SU-DHL-6 (cell line): Measurements from ENCODE around the gene CMPK1.

Source experiments
- H2AFZ ChIP-seq: fragments of 200-600 bp; sonication (generic); 2 replicates; pipeline ENCODE4 v1.6.1; 2014; ENCODE audit warnings: low read depth, mild to moderate bottlenecking, moderate library complexity, mixed read lengths, antibody characterized with exemption, low read length; ENCODE audit not compliant: severe bottlenecking
- H3F3A ChIP-seq: fragments of 200-600 bp; shearing (Covaris generic); 2 replicates; pipeline ENCODE4 v1.6.0; 2016; ENCODE audit warnings: antibody characterized with exemption, mild to moderate bottlenecking; ENCODE audit not compliant: insufficient read depth
- H3K27ac ChIP-seq: fragments of 200-600 bp; sonication (generic); 2 replicates; pipeline ENCODE4 v1.5.1; 2016; ENCODE audit warnings: low read depth, mild to moderate bottlenecking, low read length, moderate library complexity, mixed read lengths
- H3K27me3 ChIP-seq: fragments of 200-600 bp; sonication (generic), shearing (Covaris generic); 2 replicates; pipeline ENCODE4 v1.6.0; 2014; ENCODE audit warnings: mild to moderate bottlenecking, low read length
- H3K36me3 ChIP-seq: fragments of 200-600 bp; sonication (generic); 2 replicates; pipeline ENCODE4 v1.6.1; 2014; ENCODE audit warnings: mild to moderate bottlenecking, low read length, mixed read lengths
- H3K4me2 ChIP-seq: fragments of 300-600, 200-600 bp; shearing (Covaris generic), sonication (generic); 2 replicates; pipeline ENCODE4 v1.6.0; 2014; ENCODE audit warnings: low read length, low read depth, mild to moderate bottlenecking; ENCODE audit not compliant: poor library complexity, severe bottlenecking
- H3K4me3 ChIP-seq: fragments of 200-600 bp; sonication (generic); 2 replicates; pipeline ENCODE4 v1.5.1; 2014; ENCODE audit warnings: antibody characterized with exemption, low read length, mild to moderate bottlenecking, mixed read lengths; ENCODE audit not compliant: insufficient read depth, poor library complexity, severe bottlenecking
- H3K79me2 ChIP-seq: fragments of 200-600 bp; sonication (generic); 2 replicates; pipeline ENCODE4 v1.6.1; 2014; ENCODE audit warnings: mild to moderate bottlenecking, low read length, moderate library complexity; ENCODE audit not compliant: insufficient read depth
- H3K9ac ChIP-seq: fragments of 200-600 bp; sonication (generic); 2 replicates; pipeline ENCODE4 v1.7.0; 2014; ENCODE audit warnings: mild to moderate bottlenecking, low read length
- H3K9me2 ChIP-seq: fragments of 200-600 bp; sonication (generic); replicated peaks from 2 replicates; pipeline ENCODE4 v1.6.1; 2014; ENCODE audit warnings: low read length; ENCODE audit not compliant: insufficient read depth
- H3K9me3 ChIP-seq: fragments of 200-600 bp; sonication (generic); 2 replicates; pipeline ENCODE4 v1.6.1; 2014; ENCODE audit warnings: low read length, mixed read lengths; ENCODE audit not compliant: insufficient read depth
- H4K20me1 ChIP-seq: fragments of 200-600 bp; sonication (generic); 2 replicates; pipeline ENCODE4 v1.6.1; 2014; ENCODE audit warnings: low read depth, mild to moderate bottlenecking, antibody characterized with exemption, low read length, moderate library complexity, mixed read lengths
- EZH2phosphoT487 ChIP-seq: fragments of 200-600 bp; sonication (generic), shearing (Covaris generic); conservative IDR thresholded peaks from 2 replicates; pipeline ENCODE4 v1.6.1; 2018; ENCODE audit warnings: mild to moderate bottlenecking, antibody characterized with exemption, low read length, moderate library complexity, mixed read lengths
- TF ChIP-seq, protein P1 (sequence below): fragments of 200-600 bp; sonication (generic); IDR thresholded peaks from one replicate; pipeline ENCODE4 v1.5.1; 2017; ENCODE audit warnings: antibody characterized with exemption, mild to moderate bottlenecking, low read length, moderate library complexity; ENCODE audit not compliant: insufficient read depth, poor library complexity, severe bottlenecking

CMPK1 gene

DNA sequence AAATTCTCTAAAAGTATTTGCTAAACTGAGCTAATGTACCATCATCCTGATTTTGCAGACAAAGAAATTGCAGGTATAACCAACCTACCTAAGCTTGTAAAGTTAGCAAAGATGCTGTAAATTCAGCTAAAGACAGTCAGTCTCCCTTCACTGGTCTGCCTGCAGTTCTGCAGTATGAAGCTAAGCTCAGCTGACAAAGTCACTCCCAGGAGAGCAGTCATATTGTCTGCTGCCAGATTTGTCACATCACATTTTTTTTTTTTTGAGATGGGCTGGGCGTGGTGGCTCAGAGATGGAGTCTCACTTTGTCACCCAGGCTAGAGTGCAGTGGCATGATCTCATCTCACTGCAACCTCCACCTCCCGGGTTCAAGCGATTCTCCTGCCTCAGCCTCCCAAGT is 8.9 kb upstream of the CMPK1 start:
- H3K27me3 ChIP-seq = no peaks in the 10 kb centered on the region
- no peaks in the 10 kb centered on the region for H3K36me3 ChIP-seq
- H3K4me2 ChIP-seq = no peak overlapping the region
- H3K9me2 ChIP-seq = no peaks in the 10 kb centered on the region
- H3K9ac ChIP-seq = no peak overlapping the region
- H3K4me3 ChIP-seq = no peak overlapping the region
- H3K79me2 ChIP-seq = no peaks in the 10 kb centered on the region
- H3F3A ChIP-seq = no peaks in the 10 kb centered on the region
- no peaks in the 10 kb centered on the region for H4K20me1 ChIP-seq
- H3K9me3 ChIP-seq = no peaks in the 10 kb centered on the region
- no peak overlapping the region for H3K27ac ChIP-seq
- TF ChIP-seq EZH2phosphoT487 = no peak
- TF ChIP-seq, protein P1, sequence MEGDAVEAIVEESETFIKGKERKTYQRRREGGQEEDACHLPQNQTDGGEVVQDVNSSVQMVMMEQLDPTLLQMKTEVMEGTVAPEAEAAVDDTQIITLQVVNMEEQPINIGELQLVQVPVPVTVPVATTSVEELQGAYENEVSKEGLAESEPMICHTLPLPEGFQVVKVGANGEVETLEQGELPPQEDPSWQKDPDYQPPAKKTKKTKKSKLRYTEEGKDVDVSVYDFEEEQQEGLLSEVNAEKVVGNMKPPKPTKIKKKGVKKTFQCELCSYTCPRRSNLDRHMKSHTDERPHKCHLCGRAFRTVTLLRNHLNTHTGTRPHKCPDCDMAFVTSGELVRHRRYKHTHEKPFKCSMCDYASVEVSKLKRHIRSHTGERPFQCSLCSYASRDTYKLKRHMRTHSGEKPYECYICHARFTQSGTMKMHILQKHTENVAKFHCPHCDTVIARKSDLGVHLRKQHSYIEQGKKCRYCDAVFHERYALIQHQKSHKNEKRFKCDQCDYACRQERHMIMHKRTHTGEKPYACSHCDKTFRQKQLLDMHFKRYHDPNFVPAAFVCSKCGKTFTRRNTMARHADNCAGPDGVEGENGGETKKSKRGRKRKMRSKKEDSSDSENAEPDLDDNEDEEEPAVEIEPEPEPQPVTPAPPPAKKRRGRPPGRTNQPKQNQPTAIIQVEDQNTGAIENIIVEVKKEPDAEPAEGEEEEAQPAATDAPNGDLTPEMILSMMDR = no peak
- no peak overlapping the region for H2AFZ ChIP-seq

DNA sequence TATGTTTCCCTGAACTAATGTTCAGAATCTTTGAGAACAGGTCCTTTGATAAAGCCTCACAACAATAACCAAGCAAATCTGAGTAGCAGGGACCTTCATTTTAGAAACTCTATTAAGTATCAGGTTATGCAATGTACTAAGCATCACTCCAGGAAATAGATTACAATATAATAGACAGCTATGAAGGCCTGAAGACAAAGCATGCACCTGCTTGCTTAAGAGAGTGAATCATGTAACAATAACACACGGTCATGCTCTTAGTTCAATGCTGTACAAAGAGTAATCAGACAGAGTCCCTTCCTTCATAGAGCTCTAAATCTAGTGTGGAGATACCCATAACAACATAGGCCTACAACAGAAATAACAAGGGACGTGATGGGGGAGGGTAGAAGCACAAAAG is 8.1 kb upstream of the CMPK1 start:
- TF ChIP-seq EZH2phosphoT487 = no peak
- TF ChIP-seq, protein P1 = no peak
- Histone ChIP-seq H2AFZ (no peak overlapping the region), H3K4me3 (no peak overlapping the region), H3K9me2 (no peaks in the 10 kb centered on the region), H3K9ac (no peak overlapping the region), H3K4me2 (no peak overlapping the region), H3K27me3 (no peaks in the 10 kb centered on the region), H3K36me3 (no peaks in the 10 kb centered on the region), H4K20me1 (no peaks in the 10 kb centered on the region), H3K27ac (no peak overlapping the region), H3K79me2 (no peaks in the 10 kb centered on the region), H3K9me3 (no peaks in the 10 kb centered on the region), H3F3A (no peaks in the 10 kb centered on the region)

DNA sequence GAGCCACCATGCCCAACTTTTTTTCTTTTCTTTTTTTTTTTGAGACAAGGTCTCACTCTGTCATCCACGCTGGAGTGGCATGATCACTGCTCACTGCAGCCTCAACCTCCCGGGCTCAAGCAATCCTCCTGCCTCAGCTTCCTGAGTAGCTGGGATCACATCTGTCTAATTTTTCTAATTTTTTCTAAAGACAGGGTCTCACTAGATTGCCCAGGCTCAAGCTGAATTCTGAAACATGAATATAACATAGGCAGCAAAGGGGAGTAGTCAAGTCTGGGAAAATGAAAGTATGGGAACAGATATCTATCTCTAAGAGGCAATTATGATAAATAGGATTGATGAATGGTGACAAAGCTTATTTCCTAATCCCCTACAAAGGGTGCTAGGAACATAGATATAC is 7.3 kb upstream of the CMPK1 start:
- H3K4me2 ChIP-seq = no peak overlapping the region

More for the DNA sequence above, 7.3 kb upstream of the CMPK1 start:
- Histone ChIP-seq H3F3A (no peaks in the 10 kb centered on the region), H3K4me3 (no peak overlapping the region), H3K79me2 (no peaks in the 10 kb centered on the region), H4K20me1 (no peaks in the 10 kb centered on the region), H3K9ac (no peak overlapping the region), H3K9me2 (no peaks in the 10 kb centered on the region), H3K36me3 (no peaks in the 10 kb centered on the region), H2AFZ (no peak overlapping the region), H3K27ac (no peak overlapping the region), H3K9me3 (no peaks in the 10 kb centered on the region), H3K27me3 (no peaks in the 10 kb centered on the region)
- no peak for TF ChIP-seq EZH2phosphoT487
- TF ChIP-seq, protein P1 = no peak
